GM21619 (cell line): Measurements from ENCODE around the gene OR52E5.

Experiments used
- ATAC-seq: cut with Tn5 transposase; IDR thresholded peaks from one replicate; pipeline ENCODE4 v1.9.1; 2021; ENCODE audit not compliant: unreplicated experiment

Gene OR52E5

DNA sequence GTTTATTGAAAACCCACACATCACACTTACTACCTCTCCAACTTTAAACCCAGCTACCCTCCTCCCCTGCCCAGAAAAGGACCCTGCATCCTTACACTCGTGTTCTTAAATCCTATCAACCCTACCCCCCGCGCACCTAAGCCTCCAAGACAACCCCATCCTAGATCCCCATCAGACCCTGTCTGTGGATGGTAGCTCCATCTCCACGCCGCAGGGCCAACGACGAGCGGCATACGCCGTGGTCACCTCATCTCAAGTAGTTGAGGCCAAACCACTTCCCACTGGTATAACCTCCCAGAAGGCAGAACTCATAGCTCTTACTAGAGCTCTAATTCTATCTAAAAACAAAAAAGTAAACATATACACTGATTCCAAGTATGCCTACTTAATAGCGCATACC, 39.7 kb downstream of the OR52E5 start:
- no peak for ATAC-seq

DNA sequence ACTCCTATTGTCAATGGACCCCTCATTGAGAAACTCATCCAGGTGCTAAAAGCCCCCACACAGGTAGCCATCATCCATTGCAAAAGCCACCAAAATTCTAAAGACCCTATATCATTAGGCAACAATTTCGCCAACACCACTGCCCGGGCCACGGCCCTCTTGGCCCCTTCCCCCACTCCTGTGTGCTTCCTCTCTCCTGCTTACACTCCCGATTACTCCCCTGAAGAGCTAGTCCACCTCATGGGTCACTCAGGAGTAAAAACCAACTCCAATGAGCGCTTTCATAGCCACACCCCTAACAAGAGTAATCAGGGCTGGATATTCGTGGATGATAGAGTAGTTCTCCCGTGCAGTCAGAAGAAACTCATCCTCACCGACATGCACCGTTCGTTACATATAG, 40.1 kb downstream of the OR52E5 start:
- ATAC-seq: no peak

DNA sequence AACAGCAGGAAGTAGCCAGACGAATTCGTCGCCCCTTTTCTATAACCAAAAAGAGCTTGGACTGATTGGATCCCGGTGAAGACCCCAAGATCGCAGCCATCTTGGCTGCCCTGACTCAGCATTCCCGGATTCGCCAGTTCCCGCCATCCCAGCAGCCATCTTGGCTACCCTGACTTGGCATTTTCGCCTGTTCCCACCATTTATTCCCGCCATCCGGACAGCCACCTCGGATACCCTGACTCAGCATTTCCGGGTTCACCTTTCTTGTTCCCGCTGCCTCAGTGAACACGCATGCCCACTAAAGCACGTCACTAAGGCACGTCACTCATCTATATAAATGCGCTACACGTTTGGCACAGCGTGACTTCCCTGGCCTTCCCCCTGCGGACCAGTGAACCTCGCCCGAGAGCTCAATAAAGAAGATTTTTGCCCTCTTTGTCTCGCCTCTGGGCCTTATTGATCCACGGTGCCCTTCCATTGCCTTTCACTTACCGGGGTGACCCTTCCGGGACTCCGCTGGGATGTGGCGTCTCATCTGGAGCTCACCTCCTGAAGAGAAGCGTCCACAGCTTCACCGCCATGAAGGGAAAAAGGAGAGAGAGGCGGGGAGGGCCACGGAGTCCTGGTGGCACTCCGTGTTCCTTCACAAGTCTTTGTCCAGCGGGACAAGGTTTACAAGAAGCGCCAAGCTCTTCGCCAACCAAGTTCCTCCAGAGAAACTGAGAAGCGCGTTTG, 45.0 kb downstream of the OR52E5 start:
- ATAC-seq: no peak

DNA sequence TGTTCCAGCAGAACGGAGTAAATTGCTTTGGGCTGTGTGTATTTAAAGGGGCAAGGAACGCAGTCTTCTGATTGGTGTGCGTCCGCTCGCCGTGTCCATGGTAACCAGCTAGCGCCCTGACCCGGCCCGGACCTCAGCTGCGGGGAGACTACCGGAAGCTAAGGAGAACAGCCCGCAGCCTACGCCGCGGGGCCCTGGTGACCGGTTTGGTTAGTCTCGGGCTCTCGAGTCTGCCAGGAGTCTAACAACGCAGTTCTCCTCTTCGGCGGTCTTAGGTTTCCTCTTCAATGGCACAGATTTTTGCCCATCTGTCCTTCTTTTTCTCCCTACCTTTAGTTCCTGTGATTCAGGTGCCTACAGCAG, 45.6 kb downstream of the OR52E5 start:
- no peak for ATAC-seq

DNA sequence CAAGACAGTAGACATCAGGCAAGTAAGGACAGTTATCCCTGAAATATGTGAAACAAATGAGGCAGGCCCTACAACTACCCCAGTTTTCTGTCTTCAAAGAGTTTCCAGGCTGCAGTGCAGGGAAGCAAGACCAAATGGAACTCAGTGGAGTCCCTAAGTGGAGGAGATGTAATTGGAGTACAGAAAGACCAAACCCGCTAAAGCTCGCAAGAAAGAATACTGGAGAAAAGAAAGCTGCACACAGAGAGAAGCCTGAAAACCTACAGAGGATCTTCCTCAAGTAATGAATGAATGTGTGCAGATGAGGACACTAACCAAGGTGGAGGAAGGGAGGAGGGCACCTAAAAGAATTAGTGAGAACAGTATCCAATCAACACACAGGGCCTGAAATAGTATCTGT, 47.7 kb downstream of the OR52E5 start:
- ATAC-seq: no peak

DNA sequence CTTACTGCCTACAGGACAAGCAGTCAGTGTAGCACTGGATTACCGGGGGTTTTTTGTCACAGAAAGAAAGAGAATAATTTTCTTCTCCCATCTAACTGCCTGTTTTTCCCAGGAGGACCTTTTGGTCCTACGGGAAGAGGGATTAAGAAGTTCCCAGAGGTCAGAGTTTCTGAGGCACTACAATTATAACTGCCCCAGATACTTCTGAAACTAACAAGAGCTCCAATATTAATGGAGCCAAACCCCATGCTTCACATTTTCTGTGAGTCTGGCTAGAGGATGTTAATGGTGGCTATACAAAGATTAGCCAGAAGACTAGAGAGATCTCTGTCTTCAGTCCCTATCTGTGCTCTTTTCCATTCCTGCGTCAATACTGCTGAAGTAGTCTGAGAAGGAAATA, 48.9 kb downstream of the OR52E5 start, which contains the start of gene OR56A3:
TSS of gene OR56A3 (plus strand) at position 301 of the 400 bp plus-strand sequence. CDS start 5,096 bp downstream, outside the sequence.
- ATAC-seq: no peak
